ENCODE data around the gene ACO2. TPM values are rescaled to one million over a fixed set of nuclear protein-coding genes. Genes with fewer than 3 reads are reported as not detected.

The ACO2 gene
- 10 to 100 TPM; 83.7 to 90.4 (median 87.0) TPM for total RNA-seq

DNA sequence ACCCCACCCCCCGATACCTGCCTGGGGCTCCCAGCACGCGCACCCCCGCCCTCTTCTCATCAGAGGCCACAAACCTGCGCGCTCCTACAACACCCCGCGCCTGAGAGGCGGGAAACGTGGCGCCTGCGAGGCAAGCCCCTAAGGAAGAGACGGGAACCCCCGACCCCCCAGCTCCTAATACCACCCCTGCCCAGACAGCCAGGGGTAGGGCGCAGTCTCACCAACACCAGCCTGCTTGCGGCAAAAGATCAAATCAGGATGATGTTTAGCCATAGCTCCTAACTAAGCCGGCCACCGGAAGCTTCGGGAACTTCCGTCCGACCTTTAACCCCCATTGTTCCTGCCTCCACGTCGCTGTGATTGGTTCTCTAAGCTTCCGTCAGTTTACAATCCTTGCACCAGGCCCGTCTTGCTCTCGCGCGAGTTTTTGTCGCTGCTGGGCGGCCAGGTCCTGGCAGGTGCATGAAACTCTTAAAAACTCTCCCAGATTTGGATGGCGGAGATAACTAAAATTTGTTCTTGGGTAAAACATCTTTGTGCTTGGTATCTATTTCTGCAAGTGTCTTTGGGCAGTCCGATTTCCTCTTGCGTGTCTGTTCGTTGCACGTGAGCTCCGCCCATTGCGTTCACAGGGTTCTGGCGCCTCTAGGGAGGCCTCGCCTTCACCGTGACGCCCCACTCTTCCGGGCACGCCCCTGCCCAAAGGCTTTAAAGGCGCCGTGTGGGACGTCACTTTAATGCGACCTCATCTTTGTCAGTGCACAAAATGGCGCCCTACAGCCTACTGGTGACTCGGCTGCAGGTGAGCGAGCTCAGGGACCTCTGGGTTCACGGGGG, at the start of gene ACO2, which contains the start of gene PHF5A:
Gene ACO2 (plus strand): TSS at position 737 of the 837 bp plus-strand sequence. CDS start 30 bp downstream, at position 767.
Gene PHF5A (minus strand): TSS at position 312 of the 837 bp plus-strand sequence. CDS start 39 bp downstream, at position 273.
- Histone ChIP-seq H3K36me3 (peaks cover 13 to 52% (median 31%) of the 10 kb centered on the region in 3 donors), H3K27ac (peak within 1 kb of the TSS; percentile 95 to 99 (median 96)), H3K9me3 (no peaks in the 10 kb centered on the region), H3K27me3 (no peaks in the 10 kb centered on the region), H3K4me1 (peaks cover 15 to 65% (median 40%) of the 10 kb centered on the region in 3 donors), H3K4me3 (peak within 1 kb of the TSS; percentile 72 to 92 (median 88))
- intact Hi-C loops (cut with DNase I), result no loop called here
- WGBS, 2 donors, result 0% methylated on average over 21 to 30 of the region's 51 CpGs
- TF ChIP-seq POLR2A (IDR thresholded peaks at IDR 0.05), result peak in 3 of 4 donors; percentile 51 to 67 (median 65)
- TF ChIP-seq, protein P1, sequence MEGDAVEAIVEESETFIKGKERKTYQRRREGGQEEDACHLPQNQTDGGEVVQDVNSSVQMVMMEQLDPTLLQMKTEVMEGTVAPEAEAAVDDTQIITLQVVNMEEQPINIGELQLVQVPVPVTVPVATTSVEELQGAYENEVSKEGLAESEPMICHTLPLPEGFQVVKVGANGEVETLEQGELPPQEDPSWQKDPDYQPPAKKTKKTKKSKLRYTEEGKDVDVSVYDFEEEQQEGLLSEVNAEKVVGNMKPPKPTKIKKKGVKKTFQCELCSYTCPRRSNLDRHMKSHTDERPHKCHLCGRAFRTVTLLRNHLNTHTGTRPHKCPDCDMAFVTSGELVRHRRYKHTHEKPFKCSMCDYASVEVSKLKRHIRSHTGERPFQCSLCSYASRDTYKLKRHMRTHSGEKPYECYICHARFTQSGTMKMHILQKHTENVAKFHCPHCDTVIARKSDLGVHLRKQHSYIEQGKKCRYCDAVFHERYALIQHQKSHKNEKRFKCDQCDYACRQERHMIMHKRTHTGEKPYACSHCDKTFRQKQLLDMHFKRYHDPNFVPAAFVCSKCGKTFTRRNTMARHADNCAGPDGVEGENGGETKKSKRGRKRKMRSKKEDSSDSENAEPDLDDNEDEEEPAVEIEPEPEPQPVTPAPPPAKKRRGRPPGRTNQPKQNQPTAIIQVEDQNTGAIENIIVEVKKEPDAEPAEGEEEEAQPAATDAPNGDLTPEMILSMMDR (IDR thresholded peaks at IDR 0.05), result peak in 3 of 6 experiments; percentile 4 to 13 (median 5)
- DNase-seq, result peak; percentile 85

GRCh38 chr22:41425660-41426365, 43.1 kb upstream of the ACO2 start:
- Histone ChIP-seq H3K4me3 (no peak overlapping the region), H3K27ac (no peak overlapping the region), H3K36me3 (peaks cover 0 to 58% (median 0%) of the 10 kb centered on the region in 3 donors), H3K9me3 (no peaks in the 10 kb centered on the region), H3K4me1 (no peaks in the 10 kb centered on the region), H3K27me3 (no peaks in the 10 kb centered on the region)
- 50 to 66% methylated on average over 7 to 9 of the region's 9 CpGs for WGBS, 2 donors
- TF ChIP-seq, protein P1 (IDR thresholded peaks at IDR 0.05), result no peak
- TF ChIP-seq POLR2A (IDR thresholded peaks at IDR 0.05), result no peak
- DNase-seq, result no peak
- intact Hi-C loops (cut with DNase I), result no loop called here

GRCh38 chr22:41429232-41429950, 39.5 kb upstream of the ACO2 start:
- Histone ChIP-seq H3K4me1 (peaks cover 0 to 17% (median 9%) of the 10 kb centered on the region in 3 donors), H3K36me3 (peaks cover 0 to 75% (median 9%) of the 10 kb centered on the region in 3 donors), H3K4me3 (no peak overlapping the region), H3K9me3 (no peaks in the 10 kb centered on the region), H3K27ac (no peak overlapping the region), H3K27me3 (no peaks in the 10 kb centered on the region)
- no peak for DNase-seq
- TF ChIP-seq POLR2A (IDR thresholded peaks at IDR 0.05), result no peak
- TF ChIP-seq, protein P1 (IDR thresholded peaks at IDR 0.05), result no peak
- WGBS, 2 donors, result 80 to 86% methylated on average over 7 to 13 of the region's 13 CpGs
- intact Hi-C loops (cut with DNase I), result no loop called here

- H3K27me3 ChIP-seq, result no peaks in the 10 kb centered on the region
- H3K4me3 ChIP-seq, result no peak overlapping the region
- no peak for DNase-seq
- intact Hi-C loops (cut with DNase I), result no loop called here
- peaks cover 0 to 22% (median 15%) of the 10 kb centered on the region in 3 donors for H3K4me1 ChIP-seq
- WGBS, 2 donors, result 96 to 98% methylated on average over 6 to 8 of the region's 8 CpGs
- no peaks in the 10 kb centered on the region for H3K9me3 ChIP-seq
- no peak for TF ChIP-seq POLR2A (IDR thresholded peaks at IDR 0.05)
- TF ChIP-seq, protein P1 (IDR thresholded peaks at IDR 0.05), result no peak
- H3K27ac ChIP-seq, result no peak overlapping the region
- peaks cover 0 to 75% (median 15%) of the 10 kb centered on the region in 3 donors for H3K36me3 ChIP-seq
Observed at GRCh38 chr22:41429951-41430332, 39.0 kb upstream of the ACO2 start.

Measured in esophagus squamous epithelium (tissue), 5 donors.